AG04449 (cell line): ENCODE measurements around the gene LETM1.

Source experiments
- CTCF ChIA-PET: fragments of 350-600 bp; formaldehyde crosslinking; extraction: SDS; loops from one replicate; lab custom pipeline; 2021; ENCODE audit warnings: antibody characterized with exemption; lab: Yijun Ruan, JAX
- POLR2A ChIA-PET: fragments of 400-600, 350-600 bp; formaldehyde crosslinking; extraction: SDS; loops from one replicate; lab custom pipeline; 2020; ENCODE audit warnings: antibody characterized with exemption, inconsistent platforms; lab: Yijun Ruan, JAX
- DNase-seq: peaks from one replicate; pipeline ENCODE4 v3.0.0-alpha.2; 2010; ENCODE audit warnings: low read depth, low spot score
- H3K4me3 ChIP-seq: 2 replicates; pipeline ENCODE4 v1.5.1; 2011; ENCODE audit warnings: low read depth, mild to moderate bottlenecking, control low read depth, low read length
- CTCF ChIP-seq: IDR thresholded peaks from one replicate; pipeline ENCODE4 v1.5.1; 2011; ENCODE audit warnings: mild to moderate bottlenecking, moderate library complexity, low read length, control low read depth, inconsistent platforms; ENCODE audit not compliant: insufficient read depth; ENCODE audit errors: missing control alignments

Gene LETM1

GRCh38 chr4:1768367-1769034 lies 87.5 kb downstream of the LETM1 start:
- CTCF ChIA-PET = interaction anchor here (0.9 to 1.6 kb wide), 11 partner anchors 9 to 130 kb away, joined by 3 to 7 read pairs (median 4); no protein-coding TSS in a partner anchor

DNA sequence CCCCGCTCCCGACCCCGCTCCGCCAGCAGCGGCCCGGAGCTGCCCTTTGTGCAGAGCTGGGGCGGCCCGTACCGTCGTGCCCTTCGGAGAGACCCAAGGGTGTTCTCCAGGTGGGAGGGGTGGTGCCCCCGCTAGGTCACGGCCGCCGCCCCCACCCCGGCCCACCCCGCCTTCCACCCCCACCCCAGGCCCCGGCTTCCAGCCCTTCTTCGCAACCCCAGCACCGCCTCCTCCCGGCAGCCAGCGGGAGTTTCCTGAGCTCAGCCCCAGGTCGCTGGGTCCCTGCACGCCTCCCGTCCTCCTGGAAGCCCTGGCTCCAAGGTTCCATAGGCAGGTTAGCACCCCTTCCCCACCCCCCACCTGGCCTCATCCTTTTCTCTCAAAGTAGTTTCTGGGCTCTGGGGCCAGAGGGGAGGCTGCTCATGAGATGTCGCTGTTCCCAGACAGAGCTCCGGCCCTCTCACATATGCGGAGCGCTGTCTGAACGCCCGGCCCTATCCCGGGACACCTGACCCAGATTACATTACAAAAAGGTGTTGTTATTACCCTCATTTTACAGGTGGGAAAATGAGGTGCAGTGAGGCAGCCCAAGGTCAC lies 88.1 kb downstream of the LETM1 start:
- CTCF ChIA-PET = interaction anchor here (0.6 to 1.6 kb wide), 12 partner anchors 10 to 131 kb away, joined by 3 to 7 read pairs (median 4); partner anchors contain the start of gene FAM53A
- peak; percentile 69 for TF ChIP-seq CTCF
- DNase-seq = no peak
- POLR2A ChIA-PET = interaction anchor here (0.6 kb wide), 1 partner anchor 14 kb away, joined by 3 read pairs; no protein-coding TSS in a partner anchor
- peak overlapping the region; percentile 45 for H3K4me3 ChIP-seq

More at GRCh38 chr4:1768367-1769034, 87.5 kb downstream of the LETM1 start:
- POLR2A ChIA-PET = interaction anchor here (0.6 kb wide), 1 partner anchor 13 kb away, joined by 3 read pairs; no protein-coding TSS in a partner anchor
- H3K4me3 ChIP-seq = no peak overlapping the region
- no peak for TF ChIP-seq CTCF
- DNase-seq = no peak

GRCh38 chr4:1767061-1767769 lies 88.7 kb downstream of the LETM1 start:
- TF ChIP-seq CTCF = no peak
- peak overlapping the region; percentile 45 for H3K4me3 ChIP-seq
- ChIA-PET POLR2A (no interaction called here), CTCF (interaction anchor here (0.6 to 1.6 kb wide), 11 partner anchors 10 to 132 kb away, joined by 3 to 7 read pairs (median 4); partner anchors contain the start of gene FAM53A)
- no peak for DNase-seq

DNA sequence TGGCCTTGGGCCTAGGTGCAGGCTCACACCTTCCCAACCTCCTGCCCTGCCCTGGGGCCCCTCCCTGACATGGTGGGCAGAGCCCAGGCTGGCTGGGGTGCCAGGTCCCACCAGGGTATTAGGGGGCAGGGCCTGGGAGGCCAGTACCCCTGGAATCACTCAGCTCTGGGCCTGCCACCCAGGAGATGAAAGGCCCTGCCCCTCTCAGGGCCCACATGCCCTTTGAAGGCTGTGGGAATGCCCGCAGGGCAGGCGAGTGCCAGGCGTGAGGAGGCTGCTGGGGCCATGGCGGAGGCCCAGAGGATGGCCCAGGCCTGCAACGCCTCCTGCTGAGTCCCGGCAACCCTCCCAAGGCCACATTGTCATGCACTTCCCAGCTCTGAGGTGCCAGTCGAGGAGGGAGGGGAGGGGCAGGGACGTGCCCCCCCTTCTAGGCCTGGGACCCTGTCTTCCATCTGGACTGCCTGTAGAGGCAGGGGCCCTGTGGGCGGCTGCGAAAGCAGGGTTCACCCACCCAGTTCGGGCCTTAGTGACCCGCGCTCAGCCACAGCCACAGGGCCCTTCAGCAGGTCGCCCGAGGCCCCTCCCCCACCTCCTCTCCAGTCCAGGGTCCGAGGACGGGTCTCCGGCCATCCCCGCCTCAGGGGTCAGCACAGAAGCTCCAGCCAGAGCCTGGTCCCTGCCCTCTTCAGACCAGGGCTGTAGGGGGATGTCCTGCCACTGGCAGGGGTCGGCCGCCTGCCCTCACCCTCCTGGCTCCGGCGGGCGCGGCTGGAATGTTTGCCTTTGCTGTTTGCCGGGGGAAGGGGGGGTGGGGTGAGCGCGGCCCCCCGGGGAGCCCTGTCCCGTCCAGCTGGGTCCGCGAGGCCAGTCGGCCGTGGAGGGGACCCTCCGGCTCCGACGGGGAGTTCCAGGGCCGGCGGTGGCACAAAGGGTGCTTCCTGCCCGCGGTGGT lies 89.6 kb downstream of the LETM1 start:
- ChIA-PET CTCF (interaction anchor here (1.0 to 1.6 kb wide), 3 partner anchors 11 to 43 kb away, joined by 3 to 5 read pairs (median 3); no protein-coding TSS in a partner anchor), POLR2A (no interaction called here)
- H3K4me3 ChIP-seq = peak overlapping the region; percentile 18; the same call in 1 of the 2 replicates
- TF ChIP-seq CTCF = no peak
- no peak for DNase-seq

DNA sequence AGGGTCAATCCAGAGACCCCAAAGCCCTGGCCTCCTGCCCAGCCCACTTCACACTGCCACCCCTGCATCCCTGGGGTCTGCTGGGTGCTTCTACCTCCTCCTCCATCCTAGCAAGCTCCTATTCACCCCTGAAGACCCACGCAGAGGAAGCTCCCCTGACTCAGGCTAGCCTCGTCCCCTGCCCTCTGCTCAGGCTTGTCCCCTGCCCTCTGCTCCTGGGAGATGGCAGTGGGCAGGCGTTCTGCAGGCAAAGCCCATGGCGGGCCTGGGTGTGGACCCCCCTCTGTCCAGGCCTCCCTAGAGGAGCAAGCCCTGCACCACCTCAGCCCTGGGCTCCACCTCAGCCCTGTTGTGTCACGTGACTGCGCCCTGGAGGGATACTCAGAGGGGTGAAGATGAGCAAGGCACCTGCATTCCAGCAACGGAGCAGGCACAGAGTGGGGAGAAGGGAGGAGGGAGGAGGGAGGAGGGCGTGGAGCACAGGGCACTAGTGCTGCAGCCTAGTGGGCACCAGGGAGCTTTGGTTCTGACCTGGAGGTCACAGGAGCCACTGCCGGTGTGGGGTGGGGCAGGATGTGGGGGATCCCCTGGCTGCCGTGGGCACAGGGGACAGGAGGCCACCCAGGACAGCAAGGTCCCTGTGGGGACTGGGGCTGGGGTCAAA lies 90.4 kb downstream of the LETM1 start:
- H3K4me3 ChIP-seq = no peak overlapping the region
- ChIA-PET POLR2A (no interaction called here), CTCF (interaction anchor here (0.7 to 1.8 kb wide), 7 partner anchors 12 to 145 kb away, joined by 3 to 5 read pairs (median 3); no protein-coding TSS in a partner anchor)
- TF ChIP-seq CTCF = no peak
- DNase-seq = no peak
